Measurements from ENCODE around the gene G3BP2.
A peak's percentile ranks its signal among the peaks of the same experiment; 100 is the strongest.
"Not testable (repeated sequence)": the region's sequence is repeated elsewhere in the genome, so short reads cannot be mapped to it uniquely, and the experiment has no call there.

Gene G3BP2

DNA sequence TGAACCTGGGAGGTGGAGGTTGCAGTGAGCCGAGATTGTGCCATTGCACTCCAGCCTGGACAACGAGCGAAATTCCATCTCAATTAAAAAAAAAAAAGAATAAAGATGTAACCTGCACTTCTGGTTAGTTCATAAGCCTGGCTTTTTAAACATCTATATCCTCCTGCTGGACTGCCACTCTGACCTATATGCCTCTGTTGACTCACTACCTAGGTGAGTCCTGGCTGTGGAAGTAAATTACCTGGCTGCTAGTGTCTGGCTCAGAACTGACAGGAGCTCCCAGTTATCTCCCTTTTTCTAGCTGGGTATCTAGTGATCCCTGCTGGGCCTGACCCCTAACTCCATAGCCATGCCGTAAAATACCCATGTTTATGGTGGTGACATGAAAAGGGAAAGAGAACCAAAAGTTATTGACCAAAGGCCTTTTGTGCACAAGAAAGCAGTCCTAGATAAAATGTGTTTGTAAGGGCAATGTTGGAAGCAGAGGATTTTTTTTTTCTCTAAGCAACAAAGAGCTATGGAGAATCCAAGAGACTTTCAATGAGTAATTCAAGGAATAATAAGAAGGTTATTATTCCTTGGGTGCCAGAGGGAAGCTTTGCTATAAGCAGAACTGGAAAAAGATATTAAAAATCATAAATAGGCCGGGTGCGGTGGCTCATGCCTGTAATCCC is 10.4 kb upstream of the G3BP2 start:
- DNase-seq, result no peak

DNA sequence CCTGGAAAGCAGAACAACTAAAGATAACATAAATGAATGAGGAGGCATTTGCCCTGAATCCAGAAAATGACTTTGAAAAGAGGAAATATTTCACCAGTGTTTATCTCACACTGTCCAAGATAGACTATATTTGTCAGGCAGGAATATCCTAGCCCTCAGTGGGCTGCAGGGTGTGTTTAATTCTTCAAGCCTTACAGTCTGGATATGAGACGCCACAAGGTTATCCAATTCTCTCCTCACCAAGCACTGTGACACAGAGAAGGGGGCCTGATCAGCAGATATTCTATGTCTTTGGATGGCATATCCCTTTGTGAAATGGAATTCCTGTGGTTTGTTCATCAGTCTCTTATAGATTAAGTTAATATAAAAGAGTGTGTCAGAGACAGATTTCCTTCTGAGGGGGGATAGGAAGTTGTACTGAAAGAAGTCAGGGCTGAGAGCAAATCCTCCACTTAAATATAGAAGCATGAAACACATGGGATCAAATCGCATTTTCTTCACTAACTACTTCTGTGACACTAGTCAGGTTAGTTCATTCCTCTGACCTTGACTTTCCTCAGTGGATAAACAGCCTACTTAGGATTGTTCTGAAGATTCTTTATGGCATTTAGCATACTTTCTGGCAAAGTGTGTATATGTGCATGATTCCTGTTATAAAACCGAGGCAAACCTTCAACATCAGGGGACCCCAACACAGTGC is 6.8 kb upstream of the G3BP2 start:
- DNase-seq, result no peak

DNA sequence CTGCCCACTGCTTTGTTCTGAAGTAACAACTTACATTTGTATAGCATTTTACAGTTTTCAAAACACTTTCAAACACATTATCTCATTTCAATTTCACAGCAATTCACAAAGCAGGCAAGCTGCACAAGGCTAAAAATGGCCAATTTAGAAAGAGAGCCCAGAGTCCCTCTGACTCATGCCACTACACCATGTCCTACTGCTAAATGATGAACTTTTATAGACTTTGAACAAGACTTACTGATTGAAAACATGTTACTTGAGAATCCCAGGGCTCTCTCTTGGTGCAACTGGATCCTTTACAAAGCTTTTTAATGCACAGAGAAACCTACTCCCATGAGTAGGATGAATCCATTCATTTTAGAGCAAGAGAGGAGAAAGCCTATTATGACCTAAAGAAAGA is 5.8 kb upstream of the G3BP2 start:
- no peak for DNase-seq

DNA sequence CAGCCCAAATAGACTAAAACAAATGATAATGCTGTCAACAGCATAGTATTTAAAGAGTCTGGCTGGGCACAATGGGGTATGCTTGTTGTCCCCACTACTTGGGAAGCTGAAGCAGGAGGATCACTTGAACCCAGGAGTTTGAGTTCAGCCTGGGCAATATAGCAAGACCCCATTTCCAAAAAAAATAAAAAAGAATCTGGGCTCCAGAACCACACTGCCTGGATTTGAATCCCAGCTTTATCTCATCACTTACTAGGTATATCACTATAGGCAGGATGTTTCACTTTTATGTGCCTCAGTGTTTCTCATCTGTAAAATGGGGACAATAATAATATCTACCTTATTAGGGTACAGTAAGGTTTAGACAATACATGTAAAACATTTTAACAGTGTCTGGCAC is 5.3 kb upstream of the G3BP2 start:
- no peak for DNase-seq

DNA sequence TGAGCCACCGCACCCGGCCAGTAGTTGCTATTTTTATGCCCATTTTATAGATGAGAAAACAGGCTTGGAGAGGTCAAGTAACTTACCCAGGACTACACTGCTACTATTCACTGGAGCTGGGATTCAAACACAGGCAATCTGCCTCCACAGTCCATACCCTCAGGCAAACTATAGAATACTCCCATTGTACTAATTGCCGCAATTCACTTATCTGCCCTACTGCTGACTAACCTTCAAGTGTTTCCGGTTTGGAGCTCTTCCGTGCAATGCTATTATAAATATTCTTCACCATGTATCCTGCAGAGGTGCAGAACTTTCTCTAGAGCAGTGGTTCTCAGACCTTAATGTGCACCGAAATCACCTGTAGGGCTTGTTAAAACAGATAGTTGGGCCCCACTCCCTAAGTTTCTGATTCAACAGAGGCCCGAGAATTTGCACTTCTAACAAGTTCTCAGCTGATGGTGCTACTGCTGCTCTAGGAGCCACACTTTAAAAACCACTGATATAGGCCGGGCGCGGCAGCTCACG is 1.9 kb upstream of the G3BP2 start:
- no peak for DNase-seq

DNA sequence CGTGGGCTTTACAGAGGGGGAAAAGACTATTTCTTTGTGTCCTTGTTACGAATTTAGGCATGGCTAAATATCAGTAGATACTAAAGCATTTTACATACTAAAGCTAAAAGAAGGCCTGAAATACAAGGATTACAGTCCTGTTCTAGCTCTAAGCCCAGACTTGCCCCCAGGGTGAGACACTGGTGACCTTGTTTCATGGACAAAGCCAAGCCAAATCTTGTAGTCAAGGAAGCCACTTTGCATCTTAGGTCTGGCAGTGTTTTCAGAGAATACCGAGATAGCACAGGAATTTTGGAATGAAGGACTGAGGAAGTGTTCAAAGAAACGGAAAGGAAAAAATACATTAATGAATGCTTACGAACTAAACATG is 733 bp upstream of the G3BP2 start:
- no peak for DNase-seq

DNA sequence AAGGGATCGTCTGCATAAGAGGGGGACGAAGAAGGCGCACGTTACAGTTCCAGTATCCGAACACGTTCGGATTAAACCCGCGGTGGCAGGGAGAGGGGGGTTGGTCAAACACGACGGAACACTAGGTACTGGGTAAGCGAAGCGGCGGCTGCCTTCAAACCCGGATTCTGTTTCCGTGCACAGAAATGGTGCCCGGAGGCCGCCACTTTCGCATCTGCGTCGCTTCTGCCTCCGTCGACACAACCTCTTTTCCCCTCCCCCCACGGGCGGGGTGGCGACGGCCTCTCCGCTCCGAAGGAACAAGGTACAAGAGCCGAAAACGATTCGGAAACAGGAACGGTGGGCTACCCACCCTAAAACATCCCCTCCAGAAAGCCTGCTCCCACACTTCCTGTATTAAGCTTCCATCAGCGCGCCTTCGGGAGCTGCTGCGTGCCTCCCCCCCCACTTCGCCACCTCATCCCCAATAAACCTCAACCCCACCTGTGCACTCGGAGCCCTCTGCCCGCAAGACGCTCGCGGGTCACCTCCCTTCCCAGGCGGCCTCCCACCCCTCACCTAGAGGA is 667 bp downstream of the G3BP2 start:
- peak; percentile 23 for DNase-seq

DNA sequence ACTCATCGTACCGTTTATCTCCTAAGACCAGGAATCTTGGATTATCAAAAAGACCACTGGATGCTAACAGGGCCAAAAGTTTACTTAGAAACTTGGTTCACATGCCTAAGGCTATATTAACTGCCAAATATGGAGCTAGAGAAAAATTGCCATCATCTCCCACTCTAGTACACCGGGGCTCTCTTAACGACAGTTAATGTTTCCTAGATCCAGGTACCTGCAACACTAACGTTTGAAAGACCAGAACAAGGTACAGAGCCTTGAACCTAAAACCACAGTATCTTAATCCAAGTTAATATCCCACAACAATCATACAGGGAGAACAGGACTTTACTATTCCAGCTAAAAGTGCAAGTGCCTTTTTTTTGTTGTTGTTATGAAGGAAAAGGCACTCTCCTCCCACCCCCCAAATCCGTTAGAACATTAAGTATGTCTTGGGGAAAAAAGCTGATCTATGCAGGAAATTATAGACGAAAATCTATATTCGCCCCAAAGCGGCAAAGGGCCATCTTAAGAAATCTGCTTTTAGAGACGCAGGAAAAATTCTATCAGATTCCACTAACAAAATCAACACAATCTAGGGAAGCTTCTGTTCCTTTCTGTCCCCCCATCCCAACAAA is 1.3 kb downstream of the G3BP2 start:
- DNase-seq, result no peak

DNA sequence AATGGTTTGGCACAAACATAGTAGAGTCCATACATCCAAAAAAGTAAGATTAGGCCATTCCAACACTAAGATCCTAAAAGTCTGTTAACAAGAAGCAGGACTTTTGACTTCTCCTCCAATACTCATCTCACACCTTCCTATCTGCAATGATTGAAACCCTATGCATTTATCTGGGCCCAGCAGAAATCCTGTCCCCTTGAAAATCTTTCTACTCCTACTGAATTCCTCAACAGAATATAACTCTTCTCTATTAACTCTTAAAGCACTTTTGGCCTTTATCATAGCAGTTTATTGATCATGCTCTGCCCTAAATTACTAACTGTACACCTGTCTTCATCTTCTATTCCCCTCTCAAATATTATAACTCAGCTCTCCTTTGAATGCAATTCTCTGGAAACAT is 4.6 kb downstream of the G3BP2 start:
- no peak for DNase-seq

DNA sequence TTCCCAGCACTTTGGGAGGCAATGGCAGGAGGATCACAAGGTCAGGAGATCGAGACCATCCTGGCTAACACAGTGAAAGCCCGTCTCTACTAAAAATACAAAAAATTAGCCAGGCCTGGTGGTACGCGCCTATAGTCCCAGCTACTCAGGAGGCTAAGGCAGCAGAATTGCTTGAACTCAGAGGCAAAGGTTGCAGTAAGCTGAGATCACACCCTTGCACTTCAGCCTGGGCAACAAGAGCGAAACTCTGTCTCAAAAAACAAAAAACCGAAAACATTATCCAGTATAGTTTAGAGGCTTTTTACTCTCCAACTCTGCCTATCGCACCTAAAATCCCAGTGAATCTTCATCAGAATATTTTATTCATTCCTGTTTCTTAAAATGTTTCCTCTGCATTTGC is 5.6 kb downstream of the G3BP2 start:
- DNase-seq, result not testable (repeated sequence)

DNA sequence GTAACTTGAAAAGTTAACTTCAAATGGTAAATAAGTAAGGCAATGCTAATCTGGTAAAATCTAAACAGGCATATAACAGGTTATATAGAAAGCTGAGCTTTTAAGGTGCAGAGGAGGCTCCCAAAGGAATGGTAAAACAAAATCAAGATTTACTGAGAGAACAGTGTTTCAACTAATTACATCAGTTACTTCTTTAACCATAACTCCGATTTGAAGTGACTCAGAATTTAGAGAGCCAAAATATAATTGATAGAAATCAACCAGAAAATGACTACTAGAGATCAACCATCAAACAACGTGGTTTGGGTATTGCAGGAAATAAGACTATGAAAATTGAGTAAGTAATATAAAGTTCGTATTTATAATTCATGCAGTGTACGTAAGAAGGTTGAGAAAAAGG is 6.9 kb downstream of the G3BP2 start:
- DNase-seq, result no peak

DNA sequence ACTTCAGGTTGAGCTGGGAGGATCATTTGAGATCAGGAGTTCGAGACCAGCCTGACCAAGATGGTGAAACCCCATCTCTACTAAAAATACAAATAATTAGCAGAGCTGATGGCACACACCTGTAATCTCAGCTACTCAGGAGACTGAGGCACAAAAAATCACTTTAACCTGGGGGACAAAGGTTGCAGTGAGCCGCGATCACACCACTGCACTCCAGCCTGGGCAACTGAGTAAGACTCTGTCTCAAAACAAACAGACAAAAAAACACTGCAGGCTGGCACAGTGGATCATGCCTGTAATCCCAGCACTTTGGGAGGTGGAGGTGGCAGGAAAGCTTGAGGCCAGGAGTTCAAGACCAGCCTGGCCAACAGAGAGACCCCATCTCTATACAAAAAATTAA is 8.6 kb downstream of the G3BP2 start:
- not testable (repeated sequence) for DNase-seq

DNA sequence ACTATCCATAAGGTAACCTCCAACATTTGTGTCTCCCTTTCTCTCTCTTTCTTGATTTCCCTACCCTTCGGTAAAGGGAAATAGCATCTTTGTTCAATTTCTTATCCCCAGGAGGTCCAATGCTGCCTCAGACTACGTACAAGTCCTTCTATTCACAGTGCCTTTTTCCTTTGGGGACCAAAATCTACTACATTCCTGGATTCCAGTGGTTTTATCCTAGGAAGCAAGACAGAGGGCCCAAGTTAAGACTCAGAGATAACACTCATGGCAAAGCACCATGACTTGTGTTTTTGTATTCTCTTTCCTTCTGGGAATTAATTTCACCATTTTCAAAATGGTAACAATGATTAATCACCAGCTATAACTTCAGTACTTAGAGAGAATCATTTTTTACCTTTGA is 10.6 kb downstream of the G3BP2 start:
- no peak for DNase-seq

DNA sequence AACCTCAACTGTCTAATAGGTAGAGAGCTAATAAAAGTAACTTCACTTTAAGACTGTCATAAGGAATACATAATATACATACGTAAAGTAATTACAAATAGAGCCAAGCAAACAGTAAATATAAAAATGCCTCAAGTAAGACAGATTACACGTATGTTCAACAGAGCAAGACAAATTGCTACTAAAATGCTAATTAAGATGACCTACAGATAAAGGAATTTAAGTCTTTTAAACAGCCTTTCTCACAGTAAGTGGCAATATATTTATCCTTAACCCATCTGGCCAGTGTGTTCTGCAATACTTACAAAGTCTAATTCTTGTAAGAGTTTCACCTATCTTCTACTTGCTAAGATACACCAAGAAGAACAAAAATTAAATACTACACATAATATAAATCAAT is 12.7 kb downstream of the G3BP2 start:
- DNase-seq, result no peak

DNA sequence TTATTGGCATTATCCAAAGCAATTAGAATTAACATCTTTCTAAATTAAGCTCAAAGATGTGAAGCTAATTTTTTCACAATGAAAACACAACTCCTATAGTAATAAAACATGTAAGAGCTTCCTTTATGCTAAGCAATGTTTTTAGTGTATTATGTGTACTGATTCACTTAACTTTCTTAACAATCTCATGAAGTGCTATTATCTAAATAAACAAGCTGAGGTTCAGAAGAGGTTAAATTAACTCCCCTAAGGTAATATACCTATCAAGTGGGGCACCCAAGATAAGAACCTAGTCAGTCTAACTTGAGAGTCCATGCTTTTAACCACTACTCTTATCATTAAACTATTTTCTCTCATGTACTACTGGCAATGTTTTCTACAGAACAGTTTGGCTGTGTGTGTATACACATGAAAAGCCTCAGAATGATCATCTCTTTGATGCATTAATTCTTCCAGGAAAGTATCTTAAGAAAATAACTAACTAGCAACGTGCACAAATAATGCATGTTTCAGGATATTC is 13.6 kb downstream of the G3BP2 start:
- no peak for DNase-seq

DNA sequence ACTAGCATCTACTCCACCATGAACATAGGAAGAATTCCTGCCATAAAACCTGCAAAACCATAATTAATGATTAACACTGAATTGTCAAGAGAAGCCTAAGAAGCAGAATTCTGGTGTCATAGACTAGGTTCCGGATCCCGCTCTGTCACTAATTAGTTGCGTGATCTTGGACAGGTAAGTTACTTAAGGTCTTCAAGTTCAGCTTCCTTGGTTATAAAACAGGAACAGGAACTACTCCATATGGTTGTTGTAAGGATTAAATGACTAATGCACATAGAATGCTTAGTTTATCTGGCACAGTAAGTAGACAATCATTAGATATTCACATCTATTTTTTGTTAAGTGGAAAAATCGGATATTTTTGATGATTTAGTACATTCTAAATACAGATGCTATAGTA is 14.3 kb downstream of the G3BP2 start:
- no peak for DNase-seq

DNA sequence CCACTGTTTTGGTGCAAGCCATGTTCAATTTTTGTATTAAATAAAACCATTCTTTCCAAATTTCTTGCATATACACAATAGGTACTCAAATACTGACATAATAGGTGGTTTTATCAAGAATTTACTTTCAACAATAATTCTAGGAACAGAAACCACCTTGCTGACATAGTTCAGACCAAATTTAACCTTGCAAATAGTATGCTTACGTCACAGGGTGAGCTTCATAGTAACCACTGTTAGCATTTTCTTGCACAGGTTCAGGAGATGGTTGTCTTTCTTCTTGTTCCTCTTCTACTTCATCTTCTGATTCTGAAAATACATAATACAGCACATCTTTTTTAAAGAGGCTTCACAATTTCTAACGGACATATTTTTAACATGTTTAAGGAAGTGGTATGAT is 17.6 kb downstream of the G3BP2 start:
- DNase-seq, result no peak

DNA sequence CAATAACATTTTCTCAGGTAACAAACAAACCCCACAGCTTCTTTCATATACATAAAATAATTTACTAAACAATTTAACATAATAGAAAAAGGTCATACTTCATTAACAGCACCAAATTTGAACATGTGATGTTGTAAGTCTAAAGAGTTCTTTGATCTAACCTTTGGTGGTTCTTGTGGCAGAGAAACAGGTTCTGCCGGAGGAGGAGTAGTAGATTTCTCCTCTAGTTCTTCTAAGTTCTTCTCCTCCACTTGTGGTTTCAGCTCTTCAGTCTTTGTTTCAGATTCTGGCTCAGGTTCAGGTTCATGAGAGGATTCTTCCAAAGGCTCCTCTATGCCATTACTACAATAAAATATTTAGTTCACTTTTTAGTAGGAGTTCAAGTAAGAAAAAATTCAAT is 18.3 kb downstream of the G3BP2 start:
- no peak for DNase-seq

DNA sequence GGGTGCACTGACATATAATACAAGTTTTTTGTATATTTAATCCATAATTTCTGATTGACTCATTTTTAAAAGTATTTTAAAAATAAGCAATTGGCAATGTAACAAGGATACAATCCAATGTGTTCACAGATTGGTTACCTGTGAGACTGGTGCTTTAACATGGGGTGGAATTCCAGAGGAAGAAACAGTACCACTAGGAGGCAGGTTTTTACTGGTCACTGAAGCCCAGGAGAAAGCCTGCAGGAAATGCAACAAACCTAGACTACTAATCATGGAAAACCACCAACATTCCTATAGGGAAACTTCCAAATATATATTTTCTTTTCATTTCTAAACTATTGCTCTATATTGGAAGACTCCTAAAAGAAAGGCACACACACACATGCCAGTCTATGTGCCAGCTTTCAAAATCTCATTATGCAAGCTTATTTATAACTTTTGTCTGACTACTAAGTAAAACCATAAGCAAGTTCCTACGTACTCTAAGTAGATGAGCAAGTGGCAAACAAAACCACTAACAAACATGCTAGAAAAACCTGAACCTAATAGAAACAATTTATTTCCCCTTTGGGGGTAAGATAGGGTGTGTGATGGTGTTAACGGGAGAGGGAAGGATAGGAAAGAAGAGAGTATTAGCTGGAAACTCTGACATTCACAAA is 19.2 kb downstream of the G3BP2 start:
- DNase-seq, result no peak

DNA sequence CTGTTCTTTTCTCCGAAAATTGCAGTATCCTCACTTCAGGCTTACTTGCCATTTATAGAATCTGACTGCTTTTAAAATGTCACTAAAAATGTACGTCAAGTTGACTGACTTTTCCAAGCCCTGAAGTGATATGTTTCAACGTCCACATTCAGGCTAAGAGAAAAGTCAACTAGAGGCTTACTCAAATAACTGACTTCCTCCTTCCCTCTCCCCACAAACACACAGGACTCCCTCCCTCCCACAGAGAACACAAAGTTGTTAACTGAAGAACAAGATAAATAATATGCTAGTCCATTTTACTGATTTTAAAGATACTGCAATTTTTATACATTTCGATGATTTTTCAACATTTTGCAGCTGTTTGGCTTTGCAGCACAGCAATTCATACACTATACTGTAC is 29.1 kb downstream of the G3BP2 start:
- no peak for DNase-seq

DNA sequence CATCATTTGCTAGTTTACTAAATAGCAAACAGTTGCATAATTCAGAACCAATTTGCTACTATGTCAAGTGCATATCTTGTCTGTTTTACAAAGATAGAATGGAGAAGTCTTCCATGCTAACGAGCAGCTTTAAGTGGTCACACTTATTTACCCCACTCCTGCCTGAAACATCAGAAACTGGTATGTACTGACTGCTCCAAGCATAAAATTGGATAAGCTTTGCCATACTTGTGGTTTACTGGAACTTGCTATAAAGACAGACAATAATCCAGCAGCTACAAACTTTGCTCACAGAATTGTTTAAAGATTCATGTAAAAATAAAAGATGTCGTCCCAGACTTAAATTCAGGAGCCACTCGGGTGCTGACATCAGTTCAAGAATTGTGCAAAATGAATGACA is 29.6 kb downstream of the G3BP2 start:
- no peak for DNase-seq

DNA sequence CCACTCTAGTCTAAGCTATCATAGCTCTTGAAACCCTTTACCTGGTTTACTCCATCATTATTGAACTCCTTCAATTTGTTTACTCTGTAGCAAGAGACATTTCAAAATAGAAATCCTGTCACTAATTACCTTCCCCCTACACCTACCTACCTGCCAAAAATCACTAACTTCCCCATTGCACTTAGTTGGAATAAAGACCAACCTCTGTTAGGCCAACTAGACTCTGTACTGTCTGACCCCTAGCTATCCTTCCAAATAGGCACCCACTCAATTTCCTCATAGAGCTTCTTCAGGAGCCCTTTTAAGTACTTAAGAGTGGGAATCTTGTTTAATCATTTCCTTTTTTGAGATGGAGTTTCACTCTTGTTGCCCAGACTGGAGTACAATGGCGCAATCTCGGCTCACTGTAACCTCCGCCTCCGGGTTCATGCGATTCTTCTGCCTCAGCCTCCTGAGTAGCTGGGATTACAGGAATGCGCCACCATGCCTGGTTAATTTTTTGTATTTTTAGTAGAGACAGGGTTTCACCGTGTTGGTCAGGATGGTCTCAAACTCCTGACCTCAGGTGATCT is 34.0 kb downstream of the G3BP2 start:
- DNase-seq, result no peak

DNA sequence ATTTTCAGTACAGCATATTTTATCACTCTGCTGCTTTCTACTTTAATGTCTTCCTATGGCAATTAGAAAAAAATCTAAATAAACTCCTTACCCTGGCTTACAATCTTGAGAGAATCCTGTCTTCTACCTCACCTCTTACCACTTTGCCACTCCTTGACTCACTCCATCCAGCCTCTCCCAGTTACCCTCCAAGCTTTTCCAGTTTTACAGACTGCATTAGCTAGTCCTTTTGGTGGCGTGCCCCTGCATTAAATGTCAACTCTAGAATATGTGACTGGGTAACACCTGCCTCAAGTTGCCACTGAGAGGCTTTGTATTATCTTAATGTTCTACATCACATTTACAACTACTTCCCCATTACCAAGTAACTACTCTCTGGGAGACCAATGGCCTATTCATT is 35.4 kb downstream of the G3BP2 start:
- DNase-seq, result no peak
